Fibroblast of gingiva (primary cell): Measurements from ENCODE around the gene MRPL55.

Experiments
- DNase-seq: peaks from one replicate; pipeline ENCODE4 v3.0.0-alpha.2; 2011; ENCODE audit warnings: low read depth

MRPL55 gene

DNA sequence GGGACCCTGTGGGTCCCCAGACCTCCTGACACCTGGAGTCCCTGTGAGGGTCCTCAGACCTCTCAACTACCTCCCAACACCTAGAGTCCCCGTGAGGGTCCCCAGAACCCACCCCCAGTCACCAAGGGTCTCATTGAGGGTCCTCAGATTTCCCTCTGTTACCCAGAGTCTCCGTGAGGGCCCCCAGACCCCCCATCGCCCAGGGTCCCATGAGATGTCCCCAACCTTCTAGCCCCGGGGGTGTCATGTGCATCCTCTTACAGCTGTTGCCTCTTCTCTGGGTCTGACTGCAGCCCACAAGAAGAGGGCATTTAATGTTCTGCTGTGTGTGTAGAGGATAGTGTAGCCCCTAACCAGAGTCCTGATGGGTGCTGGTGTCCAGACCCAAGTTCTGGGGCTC is 38.7 kb upstream of the MRPL55 start:
- DNase-seq: no peak

DNA sequence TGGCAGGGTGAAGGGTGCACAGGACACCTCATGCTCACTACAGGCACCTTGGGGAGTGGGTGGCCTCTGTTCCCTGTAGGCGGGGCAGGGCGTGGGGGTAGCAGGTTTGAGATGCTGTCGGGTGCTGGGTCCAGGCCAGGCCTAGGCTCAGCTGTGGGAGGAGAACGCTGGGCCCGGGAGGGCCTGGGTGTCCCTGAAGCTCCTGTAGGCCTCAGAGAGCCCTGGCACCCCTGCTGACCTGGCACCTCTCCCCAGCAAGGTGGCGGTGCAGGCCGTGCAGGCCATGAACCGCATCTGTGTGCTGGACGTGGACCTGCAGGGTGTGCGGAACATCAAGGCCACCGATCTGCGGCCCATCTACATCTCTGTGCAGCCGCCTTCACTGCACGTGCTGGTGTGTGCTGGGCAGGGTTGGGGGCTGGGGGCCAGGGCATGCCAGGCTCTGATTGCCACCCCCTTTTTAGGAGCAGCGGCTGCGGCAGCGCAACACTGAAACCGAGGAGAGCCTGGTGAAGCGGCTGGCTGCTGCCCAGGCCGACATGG is 38.1 kb upstream of the MRPL55 start:
- no peak for DNase-seq

DNA sequence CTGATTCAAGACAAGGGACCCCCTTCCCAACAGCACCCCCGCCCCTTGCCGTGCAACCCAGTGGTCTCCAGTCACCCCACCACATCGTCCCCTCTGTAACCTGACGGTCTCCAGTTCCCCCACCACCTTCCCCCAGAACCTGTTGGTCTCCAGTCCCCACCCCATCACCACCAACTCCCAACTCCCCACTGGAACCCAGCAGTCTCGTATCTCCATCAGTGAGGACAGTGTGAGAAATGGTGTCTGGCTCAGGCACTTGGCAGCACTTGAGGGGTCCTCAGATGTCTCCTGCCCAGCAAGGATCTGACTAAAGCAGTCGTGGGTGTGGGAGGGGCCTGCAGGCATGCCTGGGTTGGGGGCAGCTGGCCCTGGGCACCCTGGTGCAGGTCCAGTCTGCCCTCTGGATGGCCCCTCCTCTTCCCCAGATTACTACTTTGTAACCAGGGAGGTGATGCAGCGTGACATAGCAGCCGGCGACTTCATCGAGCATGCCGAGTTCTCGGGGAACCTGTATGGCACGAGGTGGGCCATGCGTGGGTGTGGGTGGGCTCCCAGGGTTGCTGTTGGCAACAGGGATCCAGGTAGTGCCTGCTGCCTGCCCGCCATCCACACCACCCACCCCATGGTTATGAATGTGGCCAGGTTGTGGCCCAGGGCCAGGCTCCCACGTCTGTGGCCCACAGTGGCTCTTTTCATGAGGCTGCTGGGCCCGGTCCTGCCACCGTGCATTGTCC is 37.5 kb upstream of the MRPL55 start:
- DNase-seq: no peak

DNA sequence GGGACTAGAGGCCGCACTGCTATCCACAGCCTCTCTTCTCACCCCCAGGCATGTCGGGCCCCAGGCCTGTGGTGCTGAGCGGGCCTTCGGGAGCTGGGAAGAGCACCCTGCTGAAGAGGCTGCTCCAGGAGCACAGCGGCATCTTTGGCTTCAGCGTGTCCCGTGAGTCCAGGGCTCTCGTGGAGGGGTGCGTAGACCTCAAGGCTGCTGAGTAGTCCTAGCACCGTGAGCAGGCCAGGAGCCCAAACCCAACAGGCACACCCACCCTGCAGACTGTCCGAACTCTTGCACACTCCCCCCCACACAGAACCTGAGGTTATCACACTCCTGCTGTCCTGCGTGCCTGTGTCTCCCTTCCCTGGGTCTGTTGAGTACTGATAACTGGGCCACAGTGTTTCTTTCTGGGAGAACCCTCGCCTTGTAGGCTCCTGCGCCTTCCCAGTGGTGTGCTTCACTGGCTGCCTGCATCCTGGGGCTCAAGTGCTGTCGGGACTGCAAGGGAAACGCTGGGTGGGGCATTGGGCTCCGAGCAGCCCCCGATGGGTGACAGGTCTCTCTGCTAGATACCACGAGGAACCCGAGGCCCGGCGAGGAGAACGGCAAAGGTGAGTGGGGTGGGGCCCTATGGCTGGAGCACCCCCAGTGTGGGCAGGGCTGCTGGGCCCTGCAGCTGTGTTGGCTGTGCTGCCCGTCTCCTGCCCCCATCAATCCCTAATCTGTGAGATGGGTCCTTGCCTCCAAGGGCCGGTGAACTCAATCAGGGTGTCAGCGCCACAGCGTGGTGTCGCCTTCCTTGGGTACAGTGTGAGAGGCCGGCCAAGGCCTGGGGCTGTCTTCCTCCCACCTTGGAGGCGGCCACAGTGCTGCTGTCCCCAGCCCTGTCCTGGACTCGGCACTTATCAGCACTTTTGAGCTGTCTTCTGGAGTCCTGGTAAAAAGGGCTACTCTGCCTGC is 36.6 kb upstream of the MRPL55 start:
- no peak for DNase-seq

DNA sequence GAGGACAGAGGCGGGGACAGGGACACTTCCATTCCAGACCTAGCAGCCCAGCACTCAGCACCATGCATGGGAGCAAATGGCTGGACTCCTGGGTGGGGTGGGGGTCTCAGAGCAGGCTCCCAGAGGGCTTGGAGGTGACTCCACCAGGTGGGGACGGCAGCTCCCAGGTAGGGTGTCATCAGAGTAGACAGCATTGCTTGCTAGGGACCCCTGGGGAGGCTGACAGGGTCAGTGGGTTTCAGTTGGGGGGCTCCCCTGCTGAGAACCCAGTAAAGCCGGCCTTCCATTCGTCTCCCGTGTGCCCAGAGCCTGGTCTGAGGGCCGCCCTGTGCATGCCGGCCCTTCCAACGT is 35.9 kb upstream of the MRPL55 start:
- DNase-seq: no peak

DNA sequence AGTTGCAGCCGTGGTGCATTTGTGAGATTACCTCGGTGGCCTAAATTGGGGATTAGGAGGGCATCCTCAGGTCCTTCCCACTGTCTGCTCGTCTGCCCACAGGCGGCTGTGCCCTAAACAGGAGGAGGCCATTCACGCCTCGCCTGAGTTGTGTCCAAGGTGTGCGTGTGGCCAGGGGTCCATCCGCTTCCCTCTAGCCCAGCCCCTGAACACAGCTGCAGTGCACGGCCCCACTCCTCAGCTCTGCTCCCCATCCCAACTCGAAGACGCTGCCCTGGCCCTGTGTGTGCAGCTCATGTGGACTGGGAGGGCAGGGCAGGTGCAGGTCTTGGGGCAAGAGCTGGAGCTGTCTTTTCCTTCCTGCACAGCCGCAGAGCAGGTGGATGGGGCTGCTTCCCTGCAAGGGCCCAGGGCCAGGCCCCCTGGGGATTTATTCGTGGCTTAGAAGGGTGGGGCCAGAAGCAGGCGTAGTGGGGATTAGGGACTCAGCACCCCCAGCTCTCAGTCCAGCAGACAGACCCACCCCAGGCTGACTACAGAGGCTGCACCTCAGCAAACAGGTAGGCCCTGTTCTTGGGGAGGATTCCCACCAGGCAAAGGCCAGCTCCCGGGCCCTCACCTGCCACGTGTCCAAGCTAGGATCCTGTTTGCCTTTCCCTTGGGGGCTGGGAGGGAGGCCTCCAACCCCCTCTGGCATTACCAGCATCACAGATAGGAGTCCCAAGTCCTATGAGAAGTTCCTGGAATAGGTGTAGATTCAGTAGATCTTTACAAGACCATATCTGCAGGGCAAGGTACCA is 35.3 kb upstream of the MRPL55 start:
- DNase-seq: no peak

DNA sequence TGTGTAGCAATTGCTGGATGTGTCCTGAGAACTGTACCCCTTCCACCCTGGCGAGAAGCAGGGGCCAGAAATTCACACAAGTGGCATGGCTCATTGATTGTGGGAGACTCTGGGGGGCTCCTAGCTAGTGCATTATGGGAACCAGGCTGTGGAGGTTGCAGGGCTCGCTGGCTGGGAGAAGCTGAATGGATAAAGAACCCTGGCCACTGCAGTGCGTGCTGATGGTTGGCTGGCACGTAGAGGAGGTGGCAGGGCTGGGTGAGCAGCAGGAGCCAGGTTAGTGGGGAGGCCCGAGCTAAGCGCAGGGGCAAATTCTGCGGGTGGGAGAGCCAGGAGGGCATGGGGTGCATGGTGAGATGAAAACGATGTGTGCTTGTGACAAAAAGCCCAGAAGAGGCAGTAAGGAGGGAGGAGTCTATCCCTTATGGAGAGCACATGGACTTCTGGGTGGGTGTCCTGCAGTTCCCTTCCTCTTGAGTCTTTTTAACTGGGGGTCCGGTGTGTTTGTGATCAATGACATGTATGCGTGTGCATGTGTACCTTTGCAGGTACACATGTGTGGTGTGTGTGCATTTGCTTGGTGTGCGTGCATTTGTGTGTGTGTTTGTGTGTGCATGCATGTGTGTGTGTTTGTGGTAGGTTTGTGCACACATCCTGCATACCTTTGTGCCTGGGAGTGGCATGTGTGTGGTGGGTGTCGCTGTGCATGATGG is 34.5 kb upstream of the MRPL55 start:
- no peak for DNase-seq

DNA sequence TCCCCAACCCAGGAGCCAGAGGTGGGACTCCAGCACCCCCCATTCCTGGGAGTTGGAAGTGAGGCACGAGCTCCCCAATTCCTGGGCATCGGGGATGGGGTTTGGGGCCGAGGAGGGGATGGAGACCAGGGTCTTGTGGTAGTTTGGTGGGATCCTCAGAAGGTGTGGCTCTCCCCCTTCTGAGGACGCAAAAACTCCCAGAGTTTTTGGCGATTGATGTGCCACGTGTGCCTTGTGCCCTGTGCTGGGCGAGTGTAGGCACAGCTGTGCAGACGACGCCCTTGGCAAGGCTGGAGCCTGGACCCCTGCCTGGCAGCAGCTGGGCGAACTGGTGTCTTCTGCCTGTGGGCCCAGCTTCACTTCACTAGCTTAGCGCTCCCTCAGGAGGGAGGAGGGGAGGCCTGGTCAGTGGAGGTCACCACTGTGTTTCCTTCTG is 33.6 kb upstream of the MRPL55 start:
- no peak for DNase-seq

DNA sequence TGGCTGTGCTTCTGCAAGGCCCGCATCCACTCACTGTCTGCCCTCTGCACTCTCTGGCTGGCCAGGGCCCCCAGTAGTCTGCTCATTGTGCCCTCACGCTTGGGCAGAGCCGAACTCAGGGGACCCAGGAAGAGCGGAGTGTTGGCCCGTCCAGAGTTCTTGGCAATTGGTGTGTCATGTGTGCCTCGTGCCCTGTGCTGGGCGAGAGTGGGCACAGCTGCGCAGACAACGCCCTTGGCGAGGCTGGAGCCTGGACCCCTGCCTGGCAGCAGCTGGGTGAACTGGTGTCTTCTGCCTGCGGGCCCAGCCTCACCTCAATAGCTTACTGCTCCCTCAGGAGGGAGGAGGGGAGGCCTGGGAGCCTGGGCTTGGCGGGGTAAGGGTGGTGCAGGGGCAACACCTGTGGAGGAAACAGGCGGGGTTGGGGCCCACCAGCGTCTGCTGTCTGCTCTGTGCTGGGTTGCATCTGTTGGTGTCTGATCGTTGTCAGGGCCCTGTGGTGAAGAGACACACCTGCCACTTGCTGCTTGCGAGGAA is 33.1 kb upstream of the MRPL55 start:
- no peak for DNase-seq

DNA sequence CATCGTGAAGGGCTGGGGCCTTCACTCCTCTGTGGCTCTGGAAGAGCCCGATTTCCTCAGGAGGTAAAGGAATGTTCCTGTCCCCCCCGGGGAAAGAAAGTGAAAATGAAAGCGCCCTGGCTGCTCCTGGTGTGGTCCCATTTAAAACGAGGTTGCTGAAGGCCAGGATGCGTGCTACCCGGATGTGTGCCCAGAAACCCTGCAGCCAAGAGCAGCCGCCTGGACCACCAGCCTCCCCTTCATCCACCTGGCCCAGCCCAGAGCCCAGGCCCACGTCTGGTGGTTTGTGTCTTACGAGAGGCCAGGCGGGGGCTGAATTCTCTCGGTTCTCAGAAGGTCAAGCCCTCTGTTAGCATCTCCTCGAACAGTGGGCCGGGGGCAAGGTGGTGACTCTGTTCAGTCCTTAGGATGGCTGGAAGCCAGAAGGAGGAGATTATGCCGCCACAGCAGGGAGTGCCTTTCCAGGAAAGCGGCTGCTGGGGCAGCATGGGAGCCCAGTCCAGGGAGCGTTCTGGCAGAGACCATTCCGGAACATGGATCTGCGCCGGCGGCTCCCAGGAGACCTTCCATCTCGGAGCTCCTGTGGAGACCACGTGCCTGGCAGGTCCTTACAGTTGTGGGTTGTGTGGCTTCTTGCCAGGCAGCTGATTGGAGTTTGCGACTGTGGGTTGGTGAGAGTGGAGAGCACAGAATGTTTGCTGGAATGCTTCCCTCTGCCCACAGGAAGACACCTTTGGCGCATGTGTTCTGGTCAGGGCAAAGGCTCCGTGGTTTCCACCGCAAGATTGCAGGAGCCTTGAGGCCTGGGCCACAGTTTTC is 32.3 kb upstream of the MRPL55 start:
- peak; percentile 36 for DNase-seq

DNA sequence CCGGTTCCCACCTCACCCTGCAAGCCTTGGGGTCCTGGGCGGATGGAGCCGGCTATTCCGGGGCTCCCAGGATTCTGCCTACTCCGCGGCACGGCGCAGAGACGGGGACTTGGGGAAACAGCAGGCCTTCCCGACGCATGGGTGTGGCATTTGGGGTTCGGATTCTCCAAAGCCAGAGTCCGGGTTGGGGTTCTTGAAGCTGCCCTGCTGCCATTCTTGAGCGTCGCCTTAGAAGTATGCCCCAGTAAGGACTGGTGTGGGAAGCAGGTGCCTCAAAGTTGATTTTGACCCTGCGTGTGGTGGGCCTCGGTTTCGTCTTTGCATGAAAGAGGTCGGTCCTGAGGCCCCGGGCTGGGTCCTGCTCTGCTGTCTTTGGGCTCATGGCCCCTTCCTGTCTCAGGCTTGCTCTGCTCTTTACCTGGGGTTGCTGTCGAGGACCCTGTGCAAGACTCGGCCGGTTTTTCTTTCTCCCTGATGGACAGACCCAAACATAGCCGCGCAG is 31.7 kb upstream of the MRPL55 start:
- DNase-seq: no peak

DNA sequence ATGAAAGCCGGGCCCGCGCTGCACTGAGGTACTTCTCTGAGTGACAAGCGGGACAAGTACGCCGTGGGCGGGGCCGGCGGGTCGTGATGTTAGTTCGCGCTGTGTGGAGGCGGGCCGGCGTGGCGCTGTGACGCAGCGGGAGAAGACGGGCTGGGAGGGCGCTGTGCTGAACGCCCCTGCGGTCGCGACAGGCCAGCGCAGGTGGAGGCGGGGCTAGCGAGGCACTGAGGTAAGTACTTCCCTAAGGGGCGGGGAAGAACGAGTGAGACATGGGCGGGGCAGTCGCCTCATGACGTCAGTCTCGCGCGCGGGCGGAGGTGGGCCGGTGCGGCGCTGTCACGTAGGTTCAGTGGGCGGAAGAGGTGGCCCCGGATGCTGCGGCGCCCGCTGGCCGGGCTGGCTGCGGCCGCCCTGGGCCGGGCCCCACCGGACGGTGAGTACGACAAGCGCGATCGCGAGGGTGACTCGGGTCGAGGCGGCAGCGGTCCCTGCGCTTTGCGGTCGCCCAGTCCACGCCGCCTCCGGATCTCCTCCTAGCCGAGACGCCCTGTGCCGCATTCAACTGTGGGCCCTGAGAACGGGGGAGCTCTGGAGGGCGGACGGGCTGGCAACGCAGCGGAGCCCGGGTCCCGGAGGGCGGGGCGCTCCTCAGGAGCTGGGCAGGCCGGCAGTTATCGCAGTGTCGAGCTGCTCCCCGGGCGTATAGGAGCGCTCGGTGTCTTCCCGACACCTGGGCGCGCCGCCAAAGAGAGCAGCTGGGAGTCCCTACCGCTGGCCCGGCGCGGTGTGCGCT is 31.0 kb upstream of the MRPL55 start, which contains the start of gene GUK1:
GUK1 (plus strand) TSS at position 349 of the 793 bp plus-strand sequence; CDS start at position 373, 24 bp downstream.
- peak; percentile 100 for DNase-seq

DNA sequence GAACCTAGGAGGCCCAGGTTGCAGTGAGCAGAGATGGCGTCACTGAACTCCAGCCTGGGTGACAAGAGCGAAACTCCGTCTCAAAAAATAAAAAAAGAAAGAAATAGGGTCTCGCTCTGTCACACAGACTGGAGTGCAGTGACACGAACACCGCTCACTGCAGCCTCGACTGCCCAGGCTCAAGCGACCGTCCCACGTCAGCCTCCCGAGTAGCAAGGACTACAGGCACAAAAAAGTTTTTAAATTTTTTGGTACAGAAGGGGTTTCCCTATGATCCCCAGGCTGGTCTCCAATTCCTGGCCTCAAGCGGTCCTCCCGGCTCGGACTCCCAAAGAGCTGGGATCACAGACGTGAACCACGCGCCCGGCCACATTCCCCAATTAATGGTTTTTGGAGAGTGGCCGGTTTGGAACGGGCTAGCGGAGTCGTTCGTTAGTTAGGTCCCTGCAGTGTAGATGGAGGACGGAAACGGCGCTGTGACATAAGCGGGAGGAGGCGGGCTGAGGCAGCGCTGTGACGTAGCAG is 30.4 kb upstream of the MRPL55 start:
- DNase-seq: no peak

DNA sequence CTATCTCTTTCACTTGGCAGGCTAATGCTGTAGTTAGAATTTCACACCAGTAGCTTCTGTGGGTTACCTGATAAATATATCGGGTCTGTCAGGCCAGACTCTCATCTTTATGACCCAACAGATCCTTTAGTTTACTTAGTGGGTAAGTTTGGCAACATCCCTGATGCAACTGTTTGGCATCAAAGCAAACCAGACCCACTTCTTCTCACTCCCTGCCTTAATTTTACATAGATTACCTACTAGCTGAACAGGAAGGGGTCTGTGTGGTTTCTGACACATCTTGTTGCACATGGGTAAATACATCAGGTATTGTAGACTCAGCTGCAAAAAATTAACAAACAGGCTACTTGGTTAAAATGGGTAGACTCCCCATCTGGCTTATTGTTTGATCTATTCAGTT is 27.8 kb upstream of the MRPL55 start:
- DNase-seq: no peak

DNA sequence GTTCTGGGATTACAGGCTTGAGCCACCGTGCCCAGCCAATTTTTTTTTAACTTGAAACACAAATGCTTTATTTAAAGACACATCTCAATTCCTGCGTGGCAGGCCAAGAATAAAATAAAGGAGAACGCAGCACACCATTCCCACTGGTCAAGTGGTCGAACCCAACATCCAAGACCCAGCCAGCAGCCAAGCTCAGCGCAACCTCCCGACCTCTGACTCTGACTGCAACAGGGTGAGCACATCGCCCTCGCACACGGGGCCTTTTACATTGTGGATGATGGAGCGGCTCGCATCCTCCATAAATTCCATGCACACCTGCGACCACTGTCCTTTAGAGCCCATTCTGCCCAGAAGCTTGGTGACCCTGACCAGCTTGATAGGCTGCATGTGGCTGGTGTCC is 25.5 kb upstream of the MRPL55 start:
- no peak for DNase-seq

DNA sequence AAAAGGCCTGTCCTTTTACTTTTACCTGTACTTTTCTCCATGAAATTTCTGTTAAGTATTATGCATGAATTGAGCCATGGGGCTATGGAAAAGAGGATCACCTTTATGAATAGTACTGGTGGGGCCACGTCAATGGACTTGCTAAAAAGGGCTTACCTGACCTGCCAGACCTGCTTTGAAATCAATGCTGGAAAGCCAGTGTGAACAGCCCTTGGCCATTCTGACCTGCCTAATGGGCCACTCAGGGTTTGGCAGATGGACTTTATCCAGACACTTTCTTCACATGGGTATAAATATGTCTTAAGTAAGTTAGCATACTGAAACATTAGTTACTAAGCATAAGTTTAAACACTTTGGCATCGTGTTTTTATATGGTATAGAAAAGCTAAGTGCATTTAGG is 22.7 kb upstream of the MRPL55 start:
- no peak for DNase-seq

DNA sequence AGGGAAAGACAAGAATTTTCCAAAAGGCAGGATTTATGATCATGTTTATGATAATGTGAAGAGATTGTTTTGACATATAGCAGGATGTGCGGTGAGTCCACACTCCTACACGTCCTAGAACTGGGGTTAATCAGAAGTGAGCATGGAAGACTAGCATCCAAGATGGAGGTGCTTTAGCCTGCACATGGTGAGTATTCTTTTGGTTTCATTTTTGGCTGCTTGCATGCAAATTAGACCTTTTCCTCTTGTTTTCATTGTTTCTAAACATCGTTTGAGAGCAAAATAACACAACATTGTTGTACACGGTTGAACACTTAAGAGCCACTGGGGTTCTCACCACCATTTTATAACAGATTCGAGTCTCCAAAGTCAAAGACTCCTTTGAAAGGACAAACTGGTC is 16.1 kb upstream of the MRPL55 start:
- no peak for DNase-seq

DNA sequence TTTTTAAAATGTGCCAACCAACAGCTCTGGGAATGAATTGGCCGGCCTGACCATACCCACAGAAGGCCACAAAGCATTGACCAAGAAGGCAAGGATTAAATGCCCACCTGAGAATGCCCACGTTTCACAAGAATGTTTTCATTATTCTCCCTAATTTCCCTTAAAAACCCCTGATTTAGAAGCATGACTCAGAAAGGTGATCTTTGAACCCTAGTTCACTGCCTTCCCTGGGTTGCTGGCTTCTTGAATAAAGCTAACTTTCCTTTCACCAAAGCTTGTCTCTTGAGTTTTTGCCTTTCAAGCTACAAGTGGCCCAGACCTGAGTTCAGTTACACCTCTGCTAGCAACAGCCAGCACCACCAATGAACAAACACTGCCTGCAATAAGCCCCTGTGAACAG is 14.4 kb upstream of the MRPL55 start:
- DNase-seq: no peak

DNA sequence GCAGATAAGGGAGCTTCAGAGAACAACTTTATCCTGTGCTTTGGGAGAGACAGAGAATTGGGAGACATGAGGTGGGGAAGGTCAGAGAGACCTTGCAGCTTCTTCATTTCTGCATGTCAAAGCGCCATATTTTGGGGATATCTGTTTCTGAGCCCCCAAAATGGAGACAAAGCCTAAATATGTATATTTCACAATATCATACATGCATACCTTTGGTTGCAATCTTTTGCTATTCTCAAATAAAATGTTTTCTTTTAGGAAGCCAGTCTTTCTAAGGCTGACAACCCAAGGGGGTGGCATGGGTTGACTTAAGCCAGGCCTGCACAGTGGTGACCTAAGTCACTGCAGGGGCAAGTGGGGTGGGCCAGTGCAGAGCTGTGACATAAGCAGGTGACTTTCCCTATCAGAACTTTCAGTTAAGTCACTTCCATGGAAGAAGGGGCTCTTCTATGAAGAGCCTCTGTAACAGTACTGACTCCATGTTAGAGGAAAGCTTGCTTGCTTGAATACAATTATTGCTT is 13.9 kb upstream of the MRPL55 start:
- no peak for DNase-seq
